ENCODE data around the gene GLT6D1.

GLT6D1 gene

DNA sequence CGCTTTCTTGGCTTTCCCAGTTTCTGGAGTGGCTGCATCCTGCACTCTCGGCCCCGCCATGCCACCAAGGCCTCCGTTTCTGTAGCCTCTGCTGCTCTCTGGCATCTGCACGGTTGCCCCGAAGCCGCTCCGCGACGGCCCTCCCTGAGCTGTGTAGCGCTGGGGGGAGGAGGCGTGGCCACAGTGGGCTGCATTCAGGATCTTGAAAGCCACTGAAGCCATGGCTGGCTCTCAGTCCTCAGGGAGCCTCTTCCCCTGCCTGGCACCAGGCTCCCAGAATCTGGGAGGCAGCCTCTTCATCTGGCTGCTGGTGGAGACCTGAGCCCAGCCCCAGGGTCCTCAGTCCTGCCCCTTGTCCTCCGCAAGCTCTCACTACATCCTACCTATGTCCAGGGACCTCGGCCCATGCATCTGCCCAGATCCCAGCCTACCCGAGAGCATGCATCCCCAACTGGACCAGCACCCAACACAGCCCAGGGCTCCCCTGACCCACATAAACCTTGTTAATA lies 52.7 kb downstream of the GLT6D1 start:
- no peaks in the 10 kb centered on the region for H3K4me1 ChIP-seq (ENCODE audit: control insufficient read depth, insufficient read depth, low read length)
- no peaks in the 10 kb centered on the region for H3K9me3 ChIP-seq (ENCODE audit: control insufficient read depth, insufficient read depth, low read length)
- H3K4me3 ChIP-seq (ENCODE audit: low read depth, low read length) = no peak overlapping the region
- no peaks in the 10 kb centered on the region for H3K27me3 ChIP-seq (ENCODE audit: control insufficient read depth, insufficient read depth, low read length)
- no peak overlapping the region for H3K9ac ChIP-seq (ENCODE audit: low read depth, low read length)
- no peaks in the 10 kb centered on the region for H3K36me3 ChIP-seq (ENCODE audit: control insufficient read depth, insufficient read depth, low read length)

DNA sequence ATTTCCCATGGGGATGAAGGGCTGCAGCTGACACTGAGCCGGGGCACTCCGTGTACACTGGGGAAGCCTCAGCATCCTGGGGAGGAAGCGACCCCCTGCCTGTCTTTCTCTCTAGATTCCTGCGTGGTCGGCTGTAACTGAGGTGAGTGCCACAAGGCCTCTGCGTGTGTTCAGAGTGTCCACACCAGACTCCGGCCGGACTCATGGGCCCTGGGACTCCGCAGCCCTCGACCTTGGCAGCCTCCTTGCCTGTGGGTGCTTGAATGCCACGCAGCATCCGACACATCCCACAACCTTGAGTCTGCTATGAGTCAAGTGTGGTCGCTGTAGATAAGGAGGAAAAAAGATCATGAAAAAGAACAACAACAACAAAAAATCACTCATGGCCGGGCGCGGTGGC lies 54.4 kb downstream of the GLT6D1 start:
- H3K9me3 ChIP-seq (ENCODE audit: control insufficient read depth, insufficient read depth, low read length) = no peaks in the 10 kb centered on the region
- H3K4me1 ChIP-seq (ENCODE audit: control insufficient read depth, insufficient read depth, low read length) = no peaks in the 10 kb centered on the region
- no peaks in the 10 kb centered on the region for H3K36me3 ChIP-seq (ENCODE audit: control insufficient read depth, insufficient read depth, low read length)
- H3K4me3 ChIP-seq (ENCODE audit: low read depth, low read length) = no peak overlapping the region
- no peak overlapping the region for H3K9ac ChIP-seq (ENCODE audit: low read depth, low read length)
- H3K27me3 ChIP-seq (ENCODE audit: control insufficient read depth, insufficient read depth, low read length) = no peaks in the 10 kb centered on the region

DNA sequence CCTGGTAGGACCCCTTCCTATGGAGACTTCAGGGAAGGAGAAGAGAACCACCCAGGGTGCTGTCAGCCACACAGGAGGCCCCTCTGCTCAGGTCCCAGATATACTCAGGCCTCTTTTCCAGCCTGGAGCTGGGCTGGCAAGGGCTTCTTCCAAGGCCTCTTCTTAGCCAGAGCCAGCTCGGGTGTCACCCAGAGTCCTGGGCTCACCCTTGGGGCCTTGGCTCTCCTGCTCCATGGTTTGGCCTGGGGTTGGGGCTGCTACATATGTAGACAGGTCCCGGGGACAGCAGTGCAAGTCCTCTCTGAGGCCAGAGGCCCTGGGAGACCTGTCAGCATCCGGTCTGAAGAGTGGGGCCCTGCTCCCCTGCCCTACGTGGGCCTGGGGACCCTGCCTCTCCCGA lies 55.0 kb downstream of the GLT6D1 start:
- Histone ChIP-seq H3K4me3 (ENCODE audit: low read depth, low read length) (no peak overlapping the region), H3K9me3 (ENCODE audit: control insufficient read depth, insufficient read depth, low read length) (no peaks in the 10 kb centered on the region), H3K27me3 (ENCODE audit: control insufficient read depth, insufficient read depth, low read length) (no peaks in the 10 kb centered on the region), H3K4me1 (ENCODE audit: control insufficient read depth, insufficient read depth, low read length) (no peaks in the 10 kb centered on the region), H3K36me3 (ENCODE audit: control insufficient read depth, insufficient read depth, low read length) (no peaks in the 10 kb centered on the region), H3K9ac (ENCODE audit: low read depth, low read length) (no peak overlapping the region)

DNA sequence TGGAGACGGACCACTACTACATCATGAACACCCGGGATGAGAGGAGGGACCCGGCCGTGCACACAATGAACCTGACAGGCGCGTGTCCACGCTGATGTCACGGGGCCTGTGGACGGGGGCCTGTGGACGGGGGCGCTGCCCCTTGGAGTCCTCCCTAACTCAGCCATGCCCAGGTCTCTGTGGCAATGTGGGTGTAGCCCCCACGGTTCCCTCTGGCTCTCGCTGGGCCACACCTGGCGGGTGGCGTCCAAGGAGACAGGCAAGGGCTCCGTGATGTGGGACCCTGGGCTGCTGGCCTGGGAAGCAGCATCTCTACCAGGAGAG lies 55.7 kb downstream of the GLT6D1 start:
- Histone ChIP-seq H3K9me3 (ENCODE audit: control insufficient read depth, insufficient read depth, low read length) (no peaks in the 10 kb centered on the region), H3K4me1 (ENCODE audit: control insufficient read depth, insufficient read depth, low read length) (no peaks in the 10 kb centered on the region), H3K9ac (ENCODE audit: low read depth, low read length) (no peak overlapping the region), H3K36me3 (ENCODE audit: control insufficient read depth, insufficient read depth, low read length) (no peaks in the 10 kb centered on the region), H3K27me3 (ENCODE audit: control insufficient read depth, insufficient read depth, low read length) (no peaks in the 10 kb centered on the region), H3K4me3 (ENCODE audit: low read depth, low read length) (no peak overlapping the region)

DNA sequence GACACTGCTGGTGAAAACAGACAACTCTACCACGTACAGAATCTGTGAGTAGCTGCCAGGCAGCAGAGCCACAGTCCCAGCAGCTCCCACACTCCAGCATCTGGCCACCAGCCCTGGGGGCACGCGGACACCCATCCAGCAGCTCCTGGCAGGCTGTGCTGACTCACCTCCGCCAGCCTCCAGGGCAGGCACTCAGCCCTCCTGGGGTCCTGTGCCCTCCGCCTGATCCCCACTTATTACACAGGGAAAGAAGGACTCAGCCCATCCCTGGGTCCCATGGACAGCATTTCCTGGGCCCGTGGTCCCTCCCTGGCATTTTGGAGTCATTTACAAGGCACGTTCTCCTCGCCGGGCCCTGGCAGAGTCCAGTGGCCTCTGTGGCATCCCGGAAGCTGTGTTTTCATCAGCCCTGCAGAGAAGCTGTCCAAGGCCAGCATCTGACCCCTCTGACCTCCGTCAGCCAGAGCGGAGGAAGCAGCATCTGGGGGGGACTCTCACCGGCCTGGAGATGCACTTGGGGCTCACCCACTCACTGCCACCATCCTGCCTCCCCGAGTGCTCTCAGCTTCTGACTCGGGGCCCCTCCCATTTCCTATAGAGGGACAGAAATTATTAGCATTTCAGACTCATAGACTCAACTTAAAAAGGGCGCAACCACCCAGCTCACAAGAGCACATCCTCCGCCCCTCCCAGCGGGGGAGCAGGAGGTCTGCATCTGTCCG lies 56.2 kb downstream of the GLT6D1 start:
- no peaks in the 10 kb centered on the region for H3K9me3 ChIP-seq (ENCODE audit: control insufficient read depth, insufficient read depth, low read length)
- H3K27me3 ChIP-seq (ENCODE audit: control insufficient read depth, insufficient read depth, low read length) = no peaks in the 10 kb centered on the region
- H3K4me3 ChIP-seq (ENCODE audit: low read depth, low read length) = no peak overlapping the region
- H3K4me1 ChIP-seq (ENCODE audit: control insufficient read depth, insufficient read depth, low read length) = no peaks in the 10 kb centered on the region
- no peaks in the 10 kb centered on the region for H3K36me3 ChIP-seq (ENCODE audit: control insufficient read depth, insufficient read depth, low read length)
- H3K9ac ChIP-seq (ENCODE audit: low read depth, low read length) = no peak overlapping the region

DNA sequence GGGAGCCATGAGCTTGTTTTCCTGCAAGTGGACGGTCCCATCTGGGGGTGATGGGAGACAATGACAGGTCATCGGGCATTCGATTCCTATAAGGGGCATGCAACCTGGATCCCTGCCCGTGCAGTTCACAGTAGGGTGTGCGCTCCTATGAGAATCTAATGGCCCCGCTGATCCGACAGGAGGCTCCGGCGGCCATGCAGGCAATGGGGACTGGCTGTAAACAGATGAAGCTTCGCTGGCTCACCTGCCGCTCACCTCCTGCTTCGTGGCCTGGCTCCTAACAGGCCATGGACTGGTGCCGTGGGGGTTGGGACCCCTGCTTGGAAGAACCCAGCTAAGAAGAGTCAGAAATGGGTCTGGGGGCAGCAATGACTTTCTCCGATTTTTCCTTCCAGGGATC lies 56.8 kb downstream of the GLT6D1 start:
- H3K9me3 ChIP-seq (ENCODE audit: control insufficient read depth, insufficient read depth, low read length) = no peaks in the 10 kb centered on the region
- H3K4me3 ChIP-seq (ENCODE audit: low read depth, low read length) = no peak overlapping the region
- H3K36me3 ChIP-seq (ENCODE audit: control insufficient read depth, insufficient read depth, low read length) = no peaks in the 10 kb centered on the region
- H3K27me3 ChIP-seq (ENCODE audit: control insufficient read depth, insufficient read depth, low read length) = no peaks in the 10 kb centered on the region
- no peak overlapping the region for H3K9ac ChIP-seq (ENCODE audit: low read depth, low read length)
- no peaks in the 10 kb centered on the region for H3K4me1 ChIP-seq (ENCODE audit: control insufficient read depth, insufficient read depth, low read length)

DNA sequence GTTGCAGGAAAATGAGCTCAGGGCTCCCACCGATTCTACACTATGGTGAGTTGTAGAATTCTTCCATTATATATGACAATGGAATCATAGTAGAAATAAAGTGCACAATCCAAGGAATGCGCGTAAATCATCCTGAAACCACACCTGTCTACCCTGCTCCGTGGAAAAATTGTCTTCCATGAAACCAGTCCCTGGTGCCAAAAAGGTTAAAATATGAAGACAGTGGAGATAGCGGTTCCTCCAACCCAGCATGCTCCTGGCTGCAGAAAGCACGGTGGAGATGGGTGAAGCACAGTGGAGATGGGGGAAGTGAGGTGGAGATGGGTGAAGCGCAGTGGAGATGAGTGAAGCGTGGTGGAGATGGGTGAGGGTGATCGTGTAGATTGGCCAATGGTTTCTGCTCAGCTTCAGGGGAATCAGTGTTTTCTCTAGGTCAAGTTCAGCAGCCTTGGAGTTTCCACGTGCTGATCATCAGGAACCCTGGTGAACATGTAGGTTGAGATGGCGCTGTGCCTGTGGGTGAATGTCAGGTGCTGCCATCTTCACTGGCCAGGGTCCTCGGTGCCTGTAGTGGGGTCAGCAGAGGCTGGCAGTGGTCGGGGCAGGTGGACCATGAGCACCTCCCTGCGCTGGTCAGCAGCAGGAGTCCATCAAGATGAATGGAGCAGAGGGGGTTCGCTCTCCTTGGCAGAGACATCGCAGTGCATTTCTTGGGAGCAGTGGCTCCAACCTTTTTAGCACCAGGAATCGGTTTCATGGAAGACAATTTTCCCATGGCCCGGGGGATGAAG lies 57.5 kb downstream of the GLT6D1 start:
- H3K27me3 ChIP-seq (ENCODE audit: control insufficient read depth, insufficient read depth, low read length) = no peaks in the 10 kb centered on the region
- no peak overlapping the region for H3K4me3 ChIP-seq (ENCODE audit: low read depth, low read length)
- no peaks in the 10 kb centered on the region for H3K36me3 ChIP-seq (ENCODE audit: control insufficient read depth, insufficient read depth, low read length)
- H3K9ac ChIP-seq (ENCODE audit: low read depth, low read length) = no peak overlapping the region
- no peaks in the 10 kb centered on the region for H3K9me3 ChIP-seq (ENCODE audit: control insufficient read depth, insufficient read depth, low read length)
- no peaks in the 10 kb centered on the region for H3K4me1 ChIP-seq (ENCODE audit: control insufficient read depth, insufficient read depth, low read length)

DNA sequence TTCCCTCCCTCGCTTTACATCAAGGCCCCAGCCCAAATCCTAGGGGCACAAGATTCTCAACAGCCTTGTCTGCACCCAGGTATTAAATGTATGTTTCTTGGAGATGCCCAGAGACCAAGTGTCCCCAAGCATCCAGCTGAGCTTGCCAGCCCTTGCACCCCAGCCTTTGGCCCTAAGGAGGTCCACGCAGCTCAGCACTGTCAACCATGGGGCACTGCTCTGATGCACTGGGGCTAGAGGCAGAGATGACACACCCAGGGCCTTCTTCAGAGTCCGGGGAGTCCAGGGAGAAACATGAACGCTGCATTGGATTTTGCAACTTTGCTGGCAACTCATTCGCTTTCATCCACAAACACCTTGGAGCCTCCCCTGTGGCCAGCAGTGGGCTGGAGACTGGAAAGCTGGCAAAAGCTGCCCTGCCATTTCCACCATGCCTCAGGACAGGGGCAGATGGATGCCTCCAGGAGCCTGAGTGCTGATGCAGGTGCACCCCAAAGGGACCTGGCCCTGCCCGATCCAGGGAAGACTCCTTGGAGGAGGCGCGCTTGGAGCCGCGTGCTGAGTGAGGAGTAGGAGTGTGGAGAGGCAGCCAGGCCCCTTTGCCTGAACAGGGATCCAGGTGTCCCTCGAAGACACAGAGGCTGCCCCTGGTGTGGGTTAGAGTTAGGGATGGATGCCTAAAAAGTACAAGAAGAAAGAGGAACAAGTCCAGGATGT lies 58.5 kb downstream of the GLT6D1 start:
- Histone ChIP-seq H3K27me3 (ENCODE audit: control insufficient read depth, insufficient read depth, low read length) (no peaks in the 10 kb centered on the region), H3K4me3 (ENCODE audit: low read depth, low read length) (no peak overlapping the region), H3K9ac (ENCODE audit: low read depth, low read length) (no peak overlapping the region)

DNA sequence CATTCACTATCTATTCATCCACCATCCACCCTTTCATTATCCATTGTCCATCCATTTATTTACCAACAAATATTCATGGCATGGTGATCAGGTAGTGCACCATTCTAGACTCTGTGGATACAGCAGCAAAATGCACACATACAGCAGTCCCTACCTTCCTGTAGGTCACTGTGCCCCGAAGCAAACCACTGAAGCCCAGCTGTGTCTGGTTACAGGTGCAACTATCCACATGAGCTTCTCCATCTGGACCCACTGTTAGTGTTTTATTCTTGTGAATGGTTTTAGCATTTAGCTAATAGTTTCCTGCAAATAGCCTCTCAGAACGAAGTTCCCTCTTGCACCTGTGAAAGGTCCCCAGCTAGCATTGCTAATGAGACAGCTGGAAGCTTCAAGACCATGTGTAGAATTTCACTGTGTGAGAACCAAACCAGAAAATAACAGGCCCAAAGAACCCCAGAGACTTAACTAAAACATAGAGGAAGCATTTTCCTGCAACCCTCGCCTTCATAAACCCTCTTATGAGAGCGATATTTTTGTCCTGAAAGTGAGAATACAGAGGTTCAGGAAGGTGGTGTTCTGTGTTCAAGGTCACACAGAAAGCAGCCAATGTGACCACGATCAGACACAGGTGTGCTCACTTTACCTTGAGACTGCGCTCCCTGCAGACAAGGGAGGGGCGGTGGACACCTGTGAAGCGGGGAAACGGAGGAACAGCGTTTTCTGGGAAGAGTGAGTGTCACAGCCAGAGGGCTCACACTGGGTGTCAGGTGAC lies 59.3 kb downstream of the GLT6D1 start:
- Histone ChIP-seq H3K27me3 (ENCODE audit: control insufficient read depth, insufficient read depth, low read length) (no peaks in the 10 kb centered on the region), H3K4me3 (ENCODE audit: low read depth, low read length) (no peak overlapping the region)

More for the DNA sequence above, 58.5 kb downstream of the GLT6D1 start:
- Histone ChIP-seq H3K36me3 (ENCODE audit: control insufficient read depth, insufficient read depth, low read length) (no peaks in the 10 kb centered on the region), H3K4me1 (ENCODE audit: control insufficient read depth, insufficient read depth, low read length) (no peaks in the 10 kb centered on the region), H3K9me3 (ENCODE audit: control insufficient read depth, insufficient read depth, low read length) (no peaks in the 10 kb centered on the region)

DNA sequence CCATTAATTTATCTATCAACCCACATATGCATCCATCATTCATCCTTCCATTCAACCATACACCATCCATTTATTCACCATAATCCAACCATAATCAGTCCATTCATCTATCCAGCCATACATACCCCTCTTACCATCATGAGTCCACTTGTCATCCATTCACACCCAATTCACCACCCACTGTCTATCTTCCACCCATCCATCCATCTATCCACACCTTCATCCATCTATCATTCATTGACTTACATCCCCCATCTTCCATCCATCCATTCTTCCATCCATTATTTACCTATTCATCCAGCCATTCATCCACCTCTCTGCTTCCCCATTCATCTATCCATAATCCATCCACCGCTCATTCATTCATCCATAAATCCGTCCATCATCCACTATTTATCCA lies 60.0 kb downstream of the GLT6D1 start:
- Histone ChIP-seq H3K4me3 (ENCODE audit: low read depth, low read length) (no peak overlapping the region), H3K36me3 (ENCODE audit: control insufficient read depth, insufficient read depth, low read length) (no peaks in the 10 kb centered on the region), H3K9me3 (ENCODE audit: control insufficient read depth, insufficient read depth, low read length) (no peaks in the 10 kb centered on the region), H3K9ac (ENCODE audit: low read depth, low read length) (no peak overlapping the region), H3K27me3 (ENCODE audit: control insufficient read depth, insufficient read depth, low read length) (no peaks in the 10 kb centered on the region), H3K4me1 (ENCODE audit: control insufficient read depth, insufficient read depth, low read length) (no peaks in the 10 kb centered on the region)

More for the DNA sequence above, 59.3 kb downstream of the GLT6D1 start:
- no peak overlapping the region for H3K9ac ChIP-seq (ENCODE audit: low read depth, low read length)
- no peaks in the 10 kb centered on the region for H3K36me3 ChIP-seq (ENCODE audit: control insufficient read depth, insufficient read depth, low read length)
- no peaks in the 10 kb centered on the region for H3K4me1 ChIP-seq (ENCODE audit: control insufficient read depth, insufficient read depth, low read length)
- H3K9me3 ChIP-seq (ENCODE audit: control insufficient read depth, insufficient read depth, low read length) = no peaks in the 10 kb centered on the region

DNA sequence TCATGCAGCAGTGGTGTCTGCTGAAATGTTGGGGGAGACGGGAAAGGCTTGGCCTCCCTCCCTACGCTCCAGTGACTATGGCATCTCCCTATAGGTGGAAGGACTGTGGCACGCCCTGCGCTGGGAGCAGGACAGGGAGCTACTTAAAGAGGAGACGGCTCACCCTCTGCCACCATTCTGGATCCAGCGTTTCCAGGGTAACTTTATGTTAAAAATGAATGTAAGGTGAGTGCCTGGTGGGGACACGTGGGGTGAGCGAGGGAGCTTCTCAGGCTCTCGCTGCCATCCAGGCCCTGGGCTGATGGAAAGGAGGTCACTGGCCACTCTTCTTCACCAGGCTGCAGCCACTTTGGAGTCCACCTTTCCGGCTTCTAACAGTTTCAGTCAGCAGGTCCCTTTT lies 62.1 kb downstream of the GLT6D1 start:
- Histone ChIP-seq H3K27me3 (ENCODE audit: control insufficient read depth, insufficient read depth, low read length) (no peaks in the 10 kb centered on the region), H3K36me3 (ENCODE audit: control insufficient read depth, insufficient read depth, low read length) (no peaks in the 10 kb centered on the region), H3K9me3 (ENCODE audit: control insufficient read depth, insufficient read depth, low read length) (no peaks in the 10 kb centered on the region), H3K4me1 (ENCODE audit: control insufficient read depth, insufficient read depth, low read length) (no peaks in the 10 kb centered on the region), H3K9ac (ENCODE audit: low read depth, low read length) (no peak overlapping the region), H3K4me3 (ENCODE audit: low read depth, low read length) (no peak overlapping the region)
